ENCODE data around the gene PLA2G10. TPM values are rescaled to one million over a fixed set of nuclear protein-coding genes. Genes with fewer than 3 reads are reported as not detected.
"Not testable (repeated sequence)": the region's sequence is repeated elsewhere in the genome, so short reads cannot be mapped to it uniquely, and the experiment has no call there.

The PLA2G10 gene
- polyA plus RNA-seq, 4 donors = 0.14 to 1.0 (median 0.24) TPM; not detected in 1

- no peak for DNase-seq (ENCODE audit: low read depth in 4 of 4, low spot score in 3 of 4)
These were observed 26.5 kb downstream of the PLA2G10 start for GRCh38 chr16:14667347-14668266.

GRCh38 chr16:14658063-14658462 is 36.0 kb downstream of the PLA2G10 start:
- no peak for DNase-seq (ENCODE audit: low read depth in 4 of 4, low spot score in 3 of 4)

DNA sequence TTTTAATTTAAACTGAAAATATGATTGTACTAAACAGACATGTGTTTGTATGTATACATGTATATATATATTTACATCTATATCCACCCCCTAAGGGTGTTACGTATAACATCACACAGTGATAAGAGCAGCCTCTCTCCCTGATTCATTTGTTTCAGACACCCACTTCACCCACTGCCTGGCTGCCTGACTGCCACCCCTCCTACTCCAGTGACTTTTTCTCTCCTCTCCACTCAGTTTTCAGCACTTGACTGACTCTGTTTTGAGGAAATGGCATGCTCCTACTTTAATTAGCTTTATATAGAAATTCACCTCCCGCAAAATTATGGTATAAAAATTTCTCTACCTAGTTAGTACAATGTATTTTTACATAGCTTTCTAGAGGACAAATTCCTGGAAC is 41.4 kb downstream of the PLA2G10 start:
- DNase-seq (ENCODE audit: low read depth in 4 of 4, low spot score in 3 of 4) = no peak

DNA sequence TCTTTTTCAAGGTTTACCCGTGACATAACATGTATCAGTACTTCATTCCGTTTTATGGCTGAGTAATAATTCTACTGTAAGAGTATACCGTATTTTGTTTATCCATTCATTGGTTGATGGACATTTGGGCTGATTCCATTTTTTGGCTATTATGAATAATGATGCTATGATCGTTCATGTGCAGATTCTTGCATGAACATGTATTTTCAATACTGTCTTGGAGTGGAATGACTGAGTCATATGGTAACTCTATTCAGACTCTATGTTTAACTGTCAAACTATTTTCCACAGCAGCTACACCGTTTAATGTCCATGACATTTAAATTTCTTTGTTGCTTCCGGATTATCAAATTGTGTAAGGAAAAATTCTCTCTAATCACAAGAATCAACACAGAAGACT is 43.5 kb downstream of the PLA2G10 start:
- DNase-seq (ENCODE audit: low read depth in 4 of 4, low spot score in 3 of 4) = no peak

GRCh38 chr16:14649816-14650215 is 44.3 kb downstream of the PLA2G10 start:
- DNase-seq (ENCODE audit: low read depth in 4 of 4, low spot score in 3 of 4) = no peak

- no peak for DNase-seq (ENCODE audit: low read depth in 4 of 4, low spot score in 3 of 4)
These were observed 52.2 kb downstream of the PLA2G10 start for GRCh38 chr16:14641926-14642325.

GRCh38 chr16:14641206-14641605 is 52.9 kb downstream of the PLA2G10 start:
- no peak for DNase-seq (ENCODE audit: low read depth in 4 of 4, low spot score in 3 of 4)

DNA sequence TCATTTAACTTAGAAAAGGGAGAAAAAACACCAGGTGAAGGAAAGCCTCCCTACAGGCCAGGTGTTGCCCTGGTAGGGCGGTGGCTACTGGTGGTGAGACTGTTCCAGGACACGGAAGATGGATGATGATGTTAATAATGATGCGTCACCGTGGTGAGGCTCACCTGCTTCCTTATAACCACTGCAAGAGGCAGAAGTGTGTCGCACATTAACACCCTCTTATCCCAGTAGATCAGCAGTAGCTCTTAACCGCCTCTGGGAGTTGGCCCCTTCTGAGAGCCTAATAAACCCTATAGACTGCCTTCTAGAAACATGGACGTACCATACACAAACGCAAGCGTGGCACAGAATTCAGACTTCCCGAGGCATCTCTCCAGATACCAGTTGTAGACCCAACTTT is 53.6 kb downstream of the PLA2G10 start:
- no peak for DNase-seq (ENCODE audit: low read depth in 4 of 4, low spot score in 3 of 4)

DNA sequence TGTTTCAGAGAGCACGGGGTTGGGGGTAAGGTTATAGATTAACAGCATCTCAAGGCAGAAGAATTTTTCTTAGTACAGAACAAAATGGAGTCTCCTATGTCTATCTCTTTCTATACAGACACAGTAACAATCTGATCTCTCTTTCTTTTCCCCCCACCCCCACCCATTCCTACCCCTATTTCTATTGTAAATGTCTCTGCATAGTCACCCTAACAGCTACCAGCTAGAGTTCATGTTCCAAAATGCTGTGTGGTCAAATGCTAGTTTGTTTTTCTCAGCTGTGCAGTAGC is 57.2 kb downstream of the PLA2G10 start:
- DNase-seq (ENCODE audit: low read depth in 4 of 4, low spot score in 3 of 4) = not testable (repeated sequence)

- DNase-seq (ENCODE audit: low read depth in 4 of 4, low spot score in 3 of 4) = not testable (repeated sequence)
These were observed 57.7 kb downstream of the PLA2G10 start for GRCh38 chr16:14636179-14636950.

GRCh38 chr16:14635395-14636165 is 58.5 kb downstream of the PLA2G10 start:
- DNase-seq (ENCODE audit: low read depth in 4 of 4, low spot score in 3 of 4) = no peak

- no peak for DNase-seq (ENCODE audit: low read depth in 4 of 4, low spot score in 3 of 4)
These were observed 59.8 kb downstream of the PLA2G10 start for GRCh38 chr16:14634389-14634725.

DNA sequence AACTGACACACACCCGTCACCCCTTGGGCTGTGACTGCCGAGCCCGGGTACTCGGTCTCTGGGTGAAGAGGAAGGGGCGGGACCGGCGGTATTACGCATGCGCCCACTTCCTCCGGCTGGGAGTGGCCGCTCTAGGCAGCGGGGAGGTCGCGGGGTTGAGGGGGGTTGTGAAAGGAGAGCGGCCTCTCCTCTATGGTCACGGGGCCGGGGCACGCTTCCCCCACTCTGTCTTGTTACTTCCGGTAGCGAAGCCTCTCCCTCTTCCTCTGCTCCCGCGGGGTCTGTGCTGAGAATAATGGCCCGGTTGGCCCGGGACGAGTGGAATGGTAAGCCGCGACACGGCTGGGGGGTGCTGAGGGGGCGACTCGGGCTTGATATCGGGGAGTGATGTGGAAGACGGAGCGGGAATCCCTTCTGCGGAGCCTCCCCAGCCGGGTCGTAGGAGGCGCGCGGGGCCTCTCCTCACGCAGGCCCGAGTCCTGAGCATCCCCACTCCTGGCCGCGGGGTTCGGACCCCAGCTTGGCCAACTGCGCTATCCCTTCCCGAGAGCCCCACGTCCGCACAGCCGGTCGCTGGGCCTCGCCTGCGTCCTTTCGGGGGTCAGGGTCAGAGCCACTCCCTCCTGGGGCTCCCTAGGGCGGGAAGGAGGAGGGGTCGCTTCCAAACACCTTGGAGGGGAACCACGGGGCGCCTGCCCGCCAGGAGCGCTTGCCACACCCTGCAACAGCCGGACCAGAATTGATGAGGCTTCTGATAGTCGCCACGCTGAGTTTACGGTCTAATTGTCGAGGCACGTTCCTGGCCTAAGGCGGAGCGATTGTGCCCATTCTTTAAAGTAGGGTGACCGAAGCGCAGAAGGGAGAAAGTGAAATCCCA is 61.2 kb downstream of the PLA2G10 start, which contains the start of gene BFAR:
TSS of gene BFAR (plus strand) at position 259 of the 877 bp plus-strand sequence. CDS start 11,396 bp downstream, outside the sequence.
- DNase-seq (ENCODE audit: low read depth in 4 of 4, low spot score in 3 of 4) = peak; percentile 86 to 94 (median 90)

DNA sequence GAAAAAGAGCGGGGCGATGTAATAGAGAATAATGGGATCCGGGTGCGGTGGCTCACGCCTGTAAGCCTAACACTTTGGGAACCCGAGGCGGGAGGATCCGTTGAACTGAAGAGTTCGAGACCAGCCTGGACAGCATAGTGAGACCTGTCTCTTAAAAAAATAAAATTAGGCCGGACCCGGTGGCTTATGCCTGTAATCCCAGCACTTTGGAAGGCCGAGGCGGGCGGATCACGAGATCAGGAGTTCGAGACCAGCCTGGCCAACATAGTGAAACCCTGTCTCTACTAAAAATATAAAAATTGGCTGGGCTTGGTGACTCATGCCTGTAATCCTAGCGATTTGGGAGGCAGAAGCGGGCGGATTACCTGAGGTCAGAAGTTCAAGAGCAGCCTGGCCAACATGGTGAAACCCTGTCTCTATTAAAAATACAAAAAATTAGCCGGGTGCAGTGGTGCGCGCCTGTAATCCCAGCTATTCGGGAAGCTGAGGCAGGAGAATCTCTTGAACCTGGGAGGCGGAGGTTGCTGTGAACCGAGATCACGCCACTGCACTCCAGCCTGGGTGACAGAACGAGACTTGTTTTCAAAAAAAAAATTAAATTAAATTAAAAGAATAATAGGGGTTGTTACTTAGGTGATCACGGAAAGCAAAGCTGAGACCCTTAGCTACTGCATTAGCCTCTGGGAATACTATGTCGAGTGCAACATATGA is 63.3 kb downstream of the PLA2G10 start:
- not testable (repeated sequence) for DNase-seq (ENCODE audit: low read depth in 4 of 4, low spot score in 3 of 4)

DNA sequence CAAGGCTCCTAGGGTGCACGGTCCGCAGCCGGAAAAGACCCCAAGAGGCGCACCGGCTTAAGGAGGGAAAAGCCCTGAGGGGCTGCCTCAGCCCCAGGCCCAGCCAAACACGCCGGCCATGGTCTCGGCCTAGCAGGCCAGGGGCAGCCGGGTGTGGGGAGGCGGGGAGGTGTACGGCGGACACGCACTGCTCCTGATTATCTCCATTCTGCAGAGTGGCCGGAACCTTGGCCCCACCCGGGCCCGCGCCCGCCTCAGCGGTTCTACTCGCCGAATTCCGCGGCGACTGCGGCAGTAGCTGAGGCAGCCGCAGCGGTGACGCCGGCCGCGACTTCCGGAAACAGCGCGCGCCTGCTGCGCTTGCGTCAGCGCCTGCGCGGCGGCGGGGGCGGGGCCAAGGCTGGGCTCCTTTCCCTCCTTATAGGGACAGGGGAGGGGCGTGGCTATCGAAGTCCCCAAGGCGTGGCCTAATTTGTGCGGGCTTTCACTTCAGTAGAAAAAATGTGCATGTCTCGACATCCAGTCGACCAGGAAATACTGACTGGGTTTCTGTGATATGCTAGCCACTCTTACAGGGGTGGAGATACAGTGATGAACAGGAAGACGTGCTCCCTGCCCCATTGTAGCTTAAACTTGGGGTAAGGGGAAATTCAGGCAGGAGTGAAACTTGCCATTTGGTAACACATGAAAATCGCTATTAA is 64.0 kb downstream of the PLA2G10 start, which contains the start of gene PARN:
TSS of gene PARN (minus strand) at position 342 of the 701 bp plus-strand sequence. CDS start at position 207, 135 bp downstream.
- DNase-seq (ENCODE audit: low read depth in 4 of 4, low spot score in 3 of 4) = peak; percentile 85 to 90 (median 88)

DNA sequence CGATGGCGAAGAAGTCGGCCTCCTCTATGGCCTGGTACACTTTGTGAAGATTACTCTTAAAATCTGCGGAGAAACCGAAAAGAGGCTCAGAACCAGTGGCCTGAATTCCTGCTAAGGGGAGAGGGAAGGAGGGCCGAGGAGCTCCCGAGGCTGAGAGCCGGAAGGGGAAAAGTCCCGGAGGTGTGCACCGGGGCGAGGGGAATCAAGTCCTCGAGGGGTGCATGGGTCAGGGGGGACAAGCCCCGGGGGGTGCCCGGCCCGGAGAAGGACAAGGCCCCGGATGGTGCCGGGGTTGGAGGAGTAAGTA is 64.5 kb downstream of the PLA2G10 start:
- no peak for DNase-seq (ENCODE audit: low read depth in 4 of 4, low spot score in 3 of 4)

GRCh38 chr16:14628806-14629611 is 65.1 kb downstream of the PLA2G10 start:
- no peak for DNase-seq (ENCODE audit: low read depth in 4 of 4, low spot score in 3 of 4)

DNA sequence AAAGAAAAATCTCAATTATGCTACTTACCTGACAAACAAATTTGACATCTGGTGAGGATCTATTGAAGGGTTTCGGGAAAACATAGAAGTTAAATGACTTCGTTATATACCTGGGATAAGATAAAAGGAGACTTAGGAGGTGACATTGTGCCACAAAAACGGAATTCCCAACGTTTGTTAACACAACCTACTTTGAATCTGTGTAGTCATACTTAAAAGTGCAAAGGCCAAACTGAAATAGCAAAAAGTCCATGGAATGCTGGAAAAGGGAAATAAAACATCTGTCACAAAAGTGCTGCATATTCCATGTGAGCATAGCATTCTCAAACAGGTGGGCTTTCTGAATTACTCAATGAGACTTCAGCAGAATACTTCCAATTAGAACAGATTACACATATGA is 67.0 kb downstream of the PLA2G10 start:
- DNase-seq (ENCODE audit: low read depth in 4 of 4, low spot score in 3 of 4) = no peak
